GM18519 (cell line): ENCODE results near the gene KIR2DL4.
"Not testable (repeated sequence)": the region's sequence is repeated elsewhere in the genome, so short reads cannot be mapped to it uniquely, and the experiment has no call there.

ENCODE experiments used
- ATAC-seq: cut with Tn5 transposase; IDR thresholded peaks from one replicate; pipeline ENCODE4 v1.9.1; 2021; ENCODE audit warnings: mild to moderate bottlenecking, moderate library complexity; ENCODE audit not compliant: unreplicated experiment, low FRiP score

KIR2DL4 gene

GRCh38 chr19:54804101-54804500 lies 691 bp downstream of the KIR2DL4 start:
- ATAC-seq = no peak

- no peak for ATAC-seq
Measured at GRCh38 chr19:54804571-54804970, 1.2 kb downstream of the KIR2DL4 start.

GRCh38 chr19:54805665-54806515 lies 2.5 kb downstream of the KIR2DL4 start:
- no peak for ATAC-seq

- no peak for ATAC-seq
Measured at GRCh38 chr19:54806516-54806838, 3.1 kb downstream of the KIR2DL4 start.

GRCh38 chr19:54814571-54814970 lies 11.2 kb downstream of the KIR2DL4 start:
- not testable (repeated sequence) for ATAC-seq

- ATAC-seq = not testable (repeated sequence)
Measured at GRCh38 chr19:54816251-54816650, 12.8 kb downstream of the KIR2DL4 start, which contains the start of gene KIR3DL1. TSS of gene KIR3DL1 (plus strand) at chr19:54816468.

GRCh38 chr19:54817670-54818536 lies 14.5 kb downstream of the KIR2DL4 start:
- no peak for ATAC-seq

- not testable (repeated sequence) for ATAC-seq
Measured at GRCh38 chr19:54824416-54824815, 21.0 kb downstream of the KIR2DL4 start.

GRCh38 chr19:54825326-54825725 lies 21.9 kb downstream of the KIR2DL4 start:
- ATAC-seq = not testable (repeated sequence)

- not testable (repeated sequence) for ATAC-seq
Measured at GRCh38 chr19:54828064-54828463, 24.7 kb downstream of the KIR2DL4 start.

GRCh38 chr19:54832496-54832895 lies 29.1 kb downstream of the KIR2DL4 start, which contains the start of gene KIR2DS4:
TSS of gene KIR2DS4 (plus strand) at chr19:54832676.
- ATAC-seq = not testable (repeated sequence)

- ATAC-seq = not testable (repeated sequence)
Measured at GRCh38 chr19:54835126-54835525, 31.7 kb downstream of the KIR2DL4 start.

GRCh38 chr19:54837522-54837921 lies 34.1 kb downstream of the KIR2DL4 start:
- ATAC-seq = not testable (repeated sequence)

- ATAC-seq = not testable (repeated sequence)
Measured at GRCh38 chr19:54843171-54843570, 39.8 kb downstream of the KIR2DL4 start.

- ATAC-seq = not testable (repeated sequence)
Measured at GRCh38 chr19:54850061-54850640, 46.7 kb downstream of the KIR2DL4 start, which contains the start of gene KIR3DL2. TSS of gene KIR3DL2 (plus strand) at chr19:54850443. CDS start at chr19:54850476, 33 bp downstream.

GRCh38 chr19:54850930-54851329 lies 47.5 kb downstream of the KIR2DL4 start:
- ATAC-seq = no peak

- ATAC-seq = no peak
Measured at GRCh38 chr19:54851353-54851752, 47.9 kb downstream of the KIR2DL4 start.

GRCh38 chr19:54855241-54855640 lies 51.8 kb downstream of the KIR2DL4 start:
- not testable (repeated sequence) for ATAC-seq

GRCh38 chr19:54858476-54858875 lies 55.1 kb downstream of the KIR2DL4 start:
- ATAC-seq = not testable (repeated sequence)

- not testable (repeated sequence) for ATAC-seq
Measured at GRCh38 chr19:54859421-54859820, 56.0 kb downstream of the KIR2DL4 start.

- not testable (repeated sequence) for ATAC-seq
Measured at GRCh38 chr19:54863459-54863858, 60.0 kb downstream of the KIR2DL4 start.
